ENCODE measurements around the gene HDX.
"Not testable (repeated sequence)": the region's sequence is repeated elsewhere in the genome, so short reads cannot be mapped to it uniquely, and the experiment has no call there.

HDX gene, protein sequence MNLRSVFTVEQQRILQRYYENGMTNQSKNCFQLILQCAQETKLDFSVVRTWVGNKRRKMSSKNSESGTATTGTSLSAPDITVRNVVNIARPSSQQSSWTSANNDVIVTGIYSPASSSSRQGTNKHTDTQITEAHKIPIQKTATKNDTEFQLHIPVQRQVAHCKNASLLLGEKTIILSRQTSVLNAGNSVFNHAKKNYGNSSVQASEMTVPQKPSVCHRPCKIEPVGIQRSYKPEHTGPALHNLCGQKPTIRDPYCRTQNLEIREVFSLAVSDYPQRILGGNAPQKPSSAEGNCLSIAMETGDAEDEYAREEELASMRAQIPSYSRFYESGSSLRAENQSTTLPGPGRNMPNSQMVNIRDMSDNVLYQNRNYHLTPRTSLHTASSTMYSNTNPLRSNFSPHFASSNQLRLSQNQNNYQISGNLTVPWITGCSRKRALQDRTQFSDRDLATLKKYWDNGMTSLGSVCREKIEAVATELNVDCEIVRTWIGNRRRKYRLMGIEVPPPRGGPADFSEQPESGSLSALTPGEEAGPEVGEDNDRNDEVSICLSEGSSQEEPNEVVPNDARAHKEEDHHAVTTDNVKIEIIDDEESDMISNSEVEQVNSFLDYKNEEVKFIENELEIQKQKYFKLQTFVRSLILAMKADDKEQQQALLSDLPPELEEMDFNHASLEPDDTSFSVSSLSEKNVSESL

GRCh38 chrX:84501798-84502628 is at the start of gene HDX:
Gene HDX (minus strand): TSS chrX:84502453. CDS start chrX:84475397, 27,056 bp downstream.
- H3K27ac ChIP-seq = peak within 1 kb of the TSS; percentile 77

DNA sequence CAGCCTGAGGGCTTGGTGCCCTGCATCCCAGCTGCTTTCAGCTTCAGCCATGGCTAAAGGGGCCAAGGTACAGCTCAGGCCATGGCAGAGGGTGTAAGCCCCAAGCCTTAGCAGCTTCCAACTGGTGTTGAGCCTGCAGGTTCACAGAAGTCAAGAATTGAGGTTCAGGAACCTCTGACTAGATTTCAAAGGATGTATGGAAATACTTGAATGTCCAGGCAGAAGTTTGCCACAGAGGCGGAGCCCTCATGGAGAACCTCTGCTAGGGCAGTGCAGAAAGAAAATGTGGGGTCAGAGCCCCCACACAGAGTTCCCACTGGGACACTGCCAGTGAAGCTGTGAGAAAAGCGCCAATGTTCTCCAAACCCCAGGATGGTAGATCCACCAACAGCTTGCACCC is 39.1 kb upstream of the HDX start:
- H3K27ac ChIP-seq; DNase-seq (ENCODE audit: low read depth, low spot score): not testable (repeated sequence)

More at GRCh38 chrX:84501798-84502628, at the start of gene HDX:
- DNase-seq (ENCODE audit: low read depth, low spot score) = no peak

- DNase-seq (ENCODE audit: low read depth, low spot score); H3K27ac ChIP-seq: not testable (repeated sequence)
These were observed 35.4 kb upstream of the HDX start for GRCh38 chrX:84537627-84538026.

DNA sequence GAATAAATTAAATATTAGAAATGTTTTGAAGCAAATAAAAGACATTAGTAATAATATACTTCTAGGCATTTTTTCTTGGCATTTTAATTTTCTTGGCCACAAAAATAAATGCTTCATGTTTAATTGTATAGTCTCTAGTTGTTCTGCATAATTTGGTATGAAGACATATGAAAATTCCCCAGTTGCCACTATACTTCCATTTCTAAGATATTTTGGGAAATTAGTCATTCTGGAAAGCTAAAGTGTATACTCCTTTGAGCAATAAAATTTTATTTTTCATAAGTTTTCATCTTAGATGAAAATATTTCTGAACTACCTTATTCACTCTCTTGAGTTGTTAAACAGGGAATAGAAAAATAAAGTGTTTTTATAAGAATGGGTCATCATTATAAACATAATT is 13.8 kb downstream of the HDX start:
- DNase-seq (ENCODE audit: low read depth, low spot score) = no peak
- H3K27ac ChIP-seq = no peak overlapping the region

DNA sequence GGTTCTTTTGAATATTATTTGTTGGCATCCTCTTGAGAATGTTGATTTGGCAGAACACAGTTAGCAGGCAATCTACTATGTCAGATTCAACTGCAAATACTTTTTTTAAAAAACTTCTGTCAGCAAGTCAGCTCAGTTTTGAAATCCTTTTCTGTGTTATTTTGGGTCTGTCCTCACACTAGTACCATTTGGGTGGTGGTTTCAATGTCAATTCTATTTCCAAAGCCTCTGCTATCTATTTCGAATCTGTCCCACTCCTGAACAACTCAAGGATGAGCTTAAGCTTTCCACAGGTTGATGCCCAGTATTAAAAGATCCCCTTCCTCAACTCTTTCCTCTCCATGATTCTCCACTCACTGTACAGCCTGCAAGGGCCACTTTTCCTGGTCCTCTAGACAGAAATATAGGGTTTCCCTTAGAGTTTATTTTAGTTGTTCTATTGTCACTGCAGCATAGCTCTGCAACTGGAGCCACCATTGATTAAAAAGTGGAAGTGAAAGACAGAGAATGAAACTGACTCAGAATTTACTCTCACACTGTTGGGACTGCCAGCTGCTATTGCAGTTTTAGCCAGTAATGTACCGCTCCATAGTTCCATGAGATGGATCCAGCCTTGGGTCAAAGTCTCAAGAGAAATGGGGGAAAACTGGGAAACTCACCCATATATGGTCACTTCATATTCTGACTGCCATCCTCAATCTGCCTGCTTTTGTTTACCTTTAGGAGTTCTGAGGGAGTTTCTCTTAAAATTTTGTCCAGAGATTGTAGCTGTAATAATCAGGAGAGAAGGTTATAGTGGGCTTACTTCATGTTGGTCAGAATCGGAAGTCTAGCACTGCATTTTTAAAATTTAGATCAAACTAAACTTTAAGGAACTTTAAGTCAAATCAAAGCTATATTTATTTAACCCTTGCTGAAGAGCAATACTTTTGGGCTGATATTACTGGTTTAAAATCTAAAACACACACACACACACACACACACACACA is 14.6 kb downstream of the HDX start:
- H3K27ac ChIP-seq = no peak overlapping the region
- DNase-seq (ENCODE audit: low read depth, low spot score) = no peak

DNA sequence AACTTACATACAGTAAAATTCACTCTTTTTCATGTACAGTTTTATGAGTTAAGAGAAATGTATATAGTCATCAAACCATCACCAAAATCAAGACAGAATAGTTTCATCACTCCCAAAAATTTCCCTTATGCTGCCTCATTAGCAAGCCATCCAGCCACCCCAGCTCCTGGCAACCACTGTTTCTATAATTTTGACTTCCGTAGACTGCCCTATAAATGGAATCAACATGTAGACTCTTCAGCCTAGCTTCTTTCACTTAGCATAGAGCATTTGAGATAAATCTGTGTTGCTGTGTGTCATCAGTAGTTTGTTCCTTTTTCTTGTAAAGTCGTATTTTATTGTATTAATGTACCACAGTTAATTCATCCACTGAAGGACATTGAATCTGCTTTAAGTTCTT is 23.2 kb downstream of the HDX start:
- H3K27ac ChIP-seq = no peak overlapping the region
- DNase-seq (ENCODE audit: low read depth, low spot score) = no peak

DNA sequence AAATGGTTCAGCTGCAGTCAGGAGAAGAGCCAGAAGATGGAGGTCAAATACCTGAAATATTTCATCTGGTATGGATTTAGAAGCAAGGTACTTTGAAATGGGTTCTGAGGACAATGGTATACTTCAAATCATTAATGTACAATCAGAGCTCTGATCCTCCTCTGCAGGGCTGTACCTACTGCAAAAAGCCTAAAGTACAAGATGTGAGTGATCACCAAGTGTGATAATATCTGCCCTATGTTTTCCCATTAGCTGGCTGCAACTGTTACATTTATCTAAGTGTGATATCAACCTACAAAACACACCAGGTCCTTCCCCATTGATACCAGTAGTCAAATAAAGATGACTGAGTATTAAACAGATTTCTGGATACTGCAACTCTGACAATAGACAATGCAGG is 25.1 kb downstream of the HDX start:
- H3K27ac ChIP-seq = no peak overlapping the region
- DNase-seq (ENCODE audit: low read depth, low spot score) = no peak

GRCh38 chrX:84475596-84475995 is 26.7 kb downstream of the HDX start:
- DNase-seq (ENCODE audit: low read depth, low spot score) = no peak
- no peak overlapping the region for H3K27ac ChIP-seq

DNA sequence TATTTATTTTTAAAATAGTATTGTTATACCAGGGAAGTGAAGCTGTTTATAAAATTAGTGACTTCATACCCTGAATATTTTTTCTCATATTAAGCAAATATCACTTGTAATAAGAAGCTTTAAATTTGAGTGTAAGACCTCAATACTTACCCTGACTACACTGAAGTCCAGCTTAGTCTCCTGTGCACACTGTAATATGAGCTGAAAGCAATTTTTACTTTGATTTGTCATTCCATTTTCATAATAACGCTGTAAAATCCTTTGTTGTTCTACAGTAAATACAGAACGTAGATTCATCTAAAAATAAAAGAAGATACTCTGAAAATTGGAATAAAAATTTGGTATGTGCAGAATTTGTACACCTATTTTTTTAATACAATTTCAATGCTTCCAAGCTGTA is 27.2 kb downstream of the HDX start:
- no peak for DNase-seq (ENCODE audit: low read depth, low spot score)
- no peak overlapping the region for H3K27ac ChIP-seq

- no peak overlapping the region for H3K27ac ChIP-seq
- no peak for DNase-seq (ENCODE audit: low read depth, low spot score)
These were observed 33.0 kb downstream of the HDX start for GRCh38 chrX:84469226-84469625.

- no peak for DNase-seq (ENCODE audit: low read depth, low spot score)
- no peak overlapping the region for H3K27ac ChIP-seq
These were observed 34.4 kb downstream of the HDX start for GRCh38 chrX:84467898-84468297.

- no peak overlapping the region for H3K27ac ChIP-seq
- no peak for DNase-seq (ENCODE audit: low read depth, low spot score)
These were observed 48.7 kb downstream of the HDX start for GRCh38 chrX:84453351-84454246.

DNA sequence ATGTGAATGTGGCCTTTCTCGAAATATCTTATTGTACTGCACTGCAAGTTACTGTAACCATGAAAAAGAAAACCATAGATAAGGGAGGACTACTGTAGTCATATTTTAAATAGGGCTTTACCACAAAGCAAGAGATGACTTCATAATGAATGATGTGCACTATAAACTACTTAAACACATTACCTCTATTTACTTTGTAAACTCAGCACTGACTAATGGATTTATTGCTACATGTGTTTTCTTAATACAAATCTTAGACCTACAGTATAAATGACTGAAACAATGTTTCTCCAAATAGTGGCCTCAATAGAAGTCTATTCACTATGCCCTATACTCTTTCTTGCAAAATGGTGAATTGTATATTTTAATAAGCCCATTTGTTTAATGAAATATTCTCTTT is 61.1 kb downstream of the HDX start:
- DNase-seq (ENCODE audit: low read depth, low spot score) = peak; percentile 20
- no peak overlapping the region for H3K27ac ChIP-seq

GRCh38 chrX:84415140-84415539 is 87.1 kb downstream of the HDX start:
- no peak overlapping the region for H3K27ac ChIP-seq
- no peak for DNase-seq (ENCODE audit: low read depth, low spot score)

GRCh38 chrX:84363663-84364062 is 138.6 kb downstream of the HDX start:
- DNase-seq (ENCODE audit: low read depth, low spot score) = no peak

DNA sequence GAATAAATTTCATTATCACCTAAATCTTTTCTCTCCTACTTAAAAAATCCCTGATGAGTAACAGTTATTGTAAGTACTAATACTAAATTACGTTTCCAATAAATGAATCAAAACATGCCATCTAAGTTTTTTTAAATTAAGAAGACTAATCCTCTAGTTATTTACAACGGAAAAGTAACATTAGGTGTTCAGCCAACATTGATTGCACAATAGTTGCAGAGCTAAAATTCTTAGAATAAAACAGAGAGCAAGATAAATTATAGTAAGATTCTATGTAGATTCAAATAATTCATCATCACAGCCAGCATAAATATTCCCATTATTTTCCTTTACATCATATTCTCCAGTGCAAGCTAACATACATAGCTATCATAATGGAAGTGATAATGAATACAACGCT is 139.2 kb downstream of the HDX start:
- H3K27ac ChIP-seq = no peak overlapping the region

More at GRCh38 chrX:84363663-84364062, 138.6 kb downstream of the HDX start:
- H3K27ac ChIP-seq = no peak overlapping the region

DNA sequence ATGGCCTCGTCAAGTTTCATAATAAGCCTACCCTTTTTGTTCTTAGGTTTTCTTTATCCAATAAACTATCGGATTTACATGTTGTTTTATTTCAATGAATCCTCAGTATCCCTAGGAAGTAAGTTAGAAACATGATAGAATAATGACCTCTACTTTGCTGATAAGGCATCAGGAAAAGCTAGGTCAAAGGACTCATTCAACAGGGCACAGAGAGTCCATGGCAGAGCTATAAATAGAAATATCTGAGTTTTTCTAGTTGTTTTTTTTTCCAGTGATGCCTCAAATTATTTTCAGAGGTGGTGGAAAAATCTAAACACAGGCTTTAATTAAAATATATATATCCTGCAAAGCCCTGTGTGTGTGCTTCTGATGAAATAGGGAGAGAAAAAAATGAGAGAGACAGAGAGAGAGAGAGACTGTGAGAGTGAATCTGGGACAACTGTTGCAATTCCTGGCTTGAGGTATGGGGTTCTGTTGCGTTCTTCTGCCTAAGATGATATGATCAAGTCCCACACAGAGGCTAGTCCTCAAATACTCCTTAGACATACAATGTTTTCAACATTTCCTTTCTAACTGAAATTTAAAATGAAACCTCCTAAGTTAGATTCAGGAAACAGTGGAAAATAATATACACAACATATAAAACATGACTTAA is 139.9 kb downstream of the HDX start:
- H3K27ac ChIP-seq = no peak overlapping the region
- DNase-seq (ENCODE audit: low read depth, low spot score) = no peak

More for the DNA sequence above, 139.2 kb downstream of the HDX start:
- no peak for DNase-seq (ENCODE audit: low read depth, low spot score)

- DNase-seq (ENCODE audit: low read depth, low spot score) = no peak
- H3K27ac ChIP-seq = no peak overlapping the region
These were observed 144.0 kb downstream of the HDX start for GRCh38 chrX:84358271-84358670.
